GM21526 (cell line): Measurements from ENCODE around the gene ZNF792.
A peak's percentile ranks its signal among the peaks of the same experiment; 100 is the strongest.
"Not testable (repeated sequence)": the region's sequence is repeated elsewhere in the genome, so short reads cannot be mapped to it uniquely, and the experiment has no call there.

Experiments used
- ATAC-seq: cut with Tn5 transposase; IDR thresholded peaks from one replicate; pipeline ENCODE4 v1.9.1; 2021; ENCODE audit warnings: moderate library complexity; ENCODE audit not compliant: unreplicated experiment, low FRiP score

Gene ZNF792

DNA sequence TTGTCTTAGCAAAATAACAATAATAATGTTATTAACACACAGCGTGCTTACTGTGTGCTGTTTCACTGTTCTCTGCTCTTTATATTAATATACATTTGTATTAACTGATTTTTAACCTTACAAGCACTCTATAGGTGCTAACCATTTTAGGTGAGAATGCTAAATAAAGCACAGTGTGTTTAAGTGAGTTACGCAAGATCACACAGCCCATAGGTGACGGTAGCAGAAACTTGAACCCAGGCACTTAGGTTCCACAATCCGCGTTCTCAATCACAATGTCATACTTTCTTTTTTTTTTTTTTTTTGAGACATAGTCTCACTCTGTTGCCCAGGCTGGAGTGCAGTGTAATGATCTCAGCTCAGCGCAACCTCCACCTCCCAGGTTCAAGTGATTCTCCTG, 31.5 kb downstream of the ZNF792 start:
- no peak for ATAC-seq

DNA sequence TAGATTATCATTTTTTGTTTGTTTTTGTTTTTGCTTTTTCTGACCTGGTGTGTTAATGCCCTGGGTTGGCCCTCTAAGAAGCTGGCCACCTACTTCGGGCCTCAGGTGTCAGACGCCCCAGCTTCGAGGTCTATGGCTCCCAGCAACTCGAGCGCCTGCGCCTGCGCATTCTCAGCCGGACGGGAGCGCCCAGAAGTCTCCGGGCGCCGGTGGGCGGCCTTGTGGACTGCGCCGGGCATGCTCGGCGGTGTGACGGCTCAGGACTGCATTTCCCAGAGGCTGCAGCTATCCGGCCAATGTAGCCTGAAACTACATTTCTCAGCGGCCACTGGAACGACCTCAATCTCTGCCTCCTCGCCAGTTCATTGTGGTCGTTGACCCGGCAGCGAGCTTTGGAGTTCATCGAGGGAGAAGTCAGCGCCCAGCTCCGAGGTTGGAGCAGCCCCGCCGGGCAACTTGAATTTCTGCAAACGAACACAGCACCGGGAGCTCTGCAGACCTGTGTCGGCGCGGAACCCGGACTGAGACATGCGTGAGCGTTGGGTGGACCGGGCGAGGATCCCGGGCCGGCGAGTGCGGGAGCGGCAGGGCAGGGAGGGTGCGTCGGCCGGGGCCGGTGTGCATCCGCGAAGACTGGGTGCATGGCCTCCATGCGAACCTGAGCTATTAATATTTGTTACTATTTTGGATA, 37.2 kb downstream of the ZNF792 start, which contains the start of gene ZNF30:
Gene ZNF30, plus strand, starts transcription at position 219 of the 691 bp plus-strand sequence. CDS start 3,045 bp downstream, outside the sequence.
- ATAC-seq: peak; percentile 90

DNA sequence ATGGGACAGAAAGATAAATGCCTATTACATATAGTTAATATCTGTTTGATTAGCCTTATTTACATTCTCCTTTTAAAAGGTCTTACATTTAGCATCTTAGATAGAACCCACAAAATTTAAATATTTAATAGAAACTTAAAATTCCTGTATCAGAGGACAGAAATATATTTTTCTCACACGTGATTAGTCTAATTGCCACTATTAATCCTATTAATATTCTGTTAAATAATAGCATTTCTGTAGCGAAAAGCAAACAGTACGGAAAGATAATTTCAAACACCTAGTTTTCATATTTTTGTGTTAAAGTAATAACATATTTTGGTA, 37.7 kb downstream of the ZNF792 start:
- ATAC-seq: no peak

DNA sequence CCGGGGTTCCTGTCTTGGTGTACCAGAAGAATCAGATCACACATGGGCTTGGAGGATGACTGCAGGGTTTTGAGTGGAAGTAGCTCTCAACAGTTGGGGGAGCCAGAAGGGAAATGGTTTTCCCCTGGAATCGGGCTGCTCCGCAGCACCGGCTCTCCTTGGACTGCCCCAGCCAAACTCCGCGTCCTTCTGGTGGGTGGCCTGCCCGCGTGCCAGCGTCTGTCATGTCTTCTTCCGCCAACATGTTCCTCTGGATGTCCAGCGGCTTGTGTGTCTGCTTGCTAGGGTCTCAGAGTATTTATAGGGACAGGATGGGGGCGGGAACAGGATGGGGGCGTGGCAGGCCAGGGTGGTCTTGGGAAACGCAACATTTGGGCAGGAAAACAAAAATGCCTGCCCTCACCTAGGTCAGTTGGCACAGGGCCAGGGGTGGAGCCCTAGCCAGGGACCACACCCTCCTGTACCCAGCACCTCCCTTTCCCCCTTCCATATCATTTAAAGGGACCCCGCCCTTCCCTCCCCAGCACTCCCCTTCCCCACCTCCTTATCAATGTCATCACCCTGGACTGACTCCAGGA, 38.7 kb downstream of the ZNF792 start:
- ATAC-seq: no peak

DNA sequence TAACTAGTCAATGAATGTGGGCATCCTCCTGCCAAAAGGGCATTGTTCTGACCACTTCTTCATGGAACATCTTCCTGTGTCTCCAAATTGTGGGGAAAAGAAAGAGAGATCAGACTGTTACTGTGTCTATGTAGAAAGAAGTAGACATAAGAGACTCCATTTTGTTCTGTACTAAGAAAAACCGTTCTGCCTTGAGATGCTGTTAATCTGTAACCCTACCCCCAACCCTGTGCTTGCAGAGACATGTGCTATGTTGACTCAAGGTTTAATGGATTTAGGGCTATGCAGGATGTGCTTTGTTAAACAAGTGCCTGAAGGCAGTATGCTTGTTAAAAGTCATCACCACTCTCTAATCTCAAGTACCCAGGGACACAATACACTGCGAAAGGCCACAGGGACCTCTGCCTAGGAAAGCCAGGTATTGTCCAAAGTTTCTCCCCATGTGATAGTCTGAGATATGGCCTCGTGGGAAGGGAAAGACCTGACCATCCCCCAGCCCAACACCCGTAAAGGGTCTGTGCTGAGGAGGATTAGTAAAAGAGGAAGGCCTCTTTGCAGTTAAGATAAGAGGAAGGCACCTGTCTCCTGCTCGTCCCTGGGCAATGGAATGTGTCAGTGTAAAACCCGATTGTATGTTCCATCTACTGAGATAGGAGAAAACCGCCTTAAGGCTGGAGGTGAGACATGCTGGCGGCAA, 43.8 kb downstream of the ZNF792 start:
- ATAC-seq: not testable (repeated sequence)

DNA sequence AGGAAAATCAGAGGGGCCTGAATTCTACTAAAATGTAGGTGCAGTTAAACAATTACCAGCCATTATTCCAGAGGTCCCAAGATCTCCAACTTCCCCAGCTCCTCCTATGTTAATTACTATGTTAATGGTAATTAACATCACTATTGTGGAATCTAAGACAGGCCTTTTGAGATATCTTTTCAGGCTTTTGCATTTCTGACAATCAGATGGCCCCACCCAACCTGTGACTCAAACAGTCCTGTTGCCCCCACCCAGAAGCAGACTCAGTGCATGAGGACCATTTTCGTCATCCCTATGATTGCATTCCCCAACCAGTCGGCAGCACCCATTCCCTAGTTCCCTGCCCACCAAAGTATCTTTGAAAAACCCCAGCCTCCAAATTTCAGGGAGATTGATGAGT, 45.8 kb downstream of the ZNF792 start:
- ATAC-seq: no peak

DNA sequence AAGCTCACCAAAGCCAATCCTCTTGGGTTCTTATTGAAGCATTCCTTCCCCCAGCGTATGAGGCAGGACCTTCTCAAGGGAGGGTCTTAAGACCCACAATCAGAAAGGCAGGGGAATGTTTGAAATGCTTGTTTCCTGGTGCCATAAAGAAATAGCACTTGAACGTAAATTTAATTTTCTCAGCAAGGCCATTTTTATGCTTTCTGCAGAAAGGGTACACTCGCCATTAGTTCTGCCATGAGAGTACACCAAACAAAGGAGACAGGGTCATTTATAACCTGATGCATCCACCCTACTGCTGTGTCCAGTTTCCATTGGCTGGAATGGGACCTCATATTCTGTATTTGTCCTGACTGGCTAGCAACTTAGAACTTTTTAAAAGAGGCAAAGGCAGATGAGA, 46.9 kb downstream of the ZNF792 start:
- ATAC-seq: not testable (repeated sequence)

DNA sequence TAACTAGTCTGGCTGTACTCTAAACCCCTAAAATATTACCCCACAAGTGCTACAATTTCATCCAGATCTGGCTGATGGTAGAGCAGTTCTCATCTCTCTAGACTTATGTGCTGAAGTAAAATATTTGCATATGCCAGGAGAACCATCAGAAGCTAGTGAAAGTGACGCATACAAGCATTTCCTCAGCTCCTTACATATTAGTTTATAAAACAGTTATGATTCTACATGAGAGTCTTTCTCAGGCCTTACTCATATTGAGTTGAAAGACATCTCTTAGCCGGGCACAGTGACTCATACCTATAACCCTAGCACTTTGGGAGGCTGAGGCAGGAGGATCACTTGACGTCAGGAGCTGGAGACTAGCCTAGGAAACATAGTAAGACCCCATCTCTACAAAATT, 53.3 kb downstream of the ZNF792 start:
- ATAC-seq: no peak
